GM21723 (cell line): ENCODE results near the gene LYZL2.
"Not testable (repeated sequence)": the region's sequence is repeated elsewhere in the genome, so short reads cannot be mapped to it uniquely, and the experiment has no call there.

Experiments used
- ATAC-seq: cut with Tn5 transposase; IDR thresholded peaks from one replicate; pipeline ENCODE4 v1.9.1; 2021; ENCODE audit warnings: mild to moderate bottlenecking, moderate library complexity; ENCODE audit not compliant: unreplicated experiment

LYZL2 gene

DNA sequence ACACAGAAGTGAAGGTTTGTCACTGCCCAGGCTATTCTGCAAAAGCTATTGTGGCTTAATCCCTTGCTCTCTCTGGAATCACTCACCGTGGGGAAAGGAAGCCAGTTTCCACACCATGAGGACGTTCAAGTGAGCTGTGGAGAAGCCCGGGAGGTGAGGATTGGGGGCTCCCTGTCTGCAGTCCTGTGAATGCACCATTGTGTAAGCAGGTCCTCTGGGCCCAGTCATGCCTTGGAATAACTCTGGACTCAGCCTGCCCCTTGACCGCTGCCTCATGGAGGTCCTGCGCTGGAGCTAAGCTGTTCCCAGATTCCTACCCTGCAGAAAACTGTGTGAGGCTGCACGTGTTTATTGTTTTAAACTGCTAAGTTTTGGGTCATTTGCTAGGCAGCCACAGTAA lies 33.5 kb downstream of the LYZL2 start:
- ATAC-seq: no peak

DNA sequence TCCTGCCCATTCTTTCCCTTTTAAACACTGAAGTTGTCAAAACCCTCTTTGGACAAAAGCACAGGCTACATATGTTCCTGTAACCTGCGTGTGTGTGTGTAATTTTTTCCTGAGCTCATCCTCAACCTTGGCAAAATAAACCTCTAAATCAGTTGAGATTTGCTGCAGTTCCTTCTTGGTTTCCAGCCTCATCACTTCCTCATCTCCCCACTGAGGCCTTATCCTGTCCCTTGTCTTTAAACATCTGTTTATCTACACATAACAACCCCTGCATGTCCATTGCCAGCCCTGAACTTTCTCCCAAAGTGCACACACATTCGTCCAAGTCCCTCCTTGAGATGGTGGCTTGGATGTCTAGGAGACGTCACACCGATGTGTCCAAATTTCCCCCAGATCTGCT lies 35.5 kb downstream of the LYZL2 start:
- no peak for ATAC-seq

DNA sequence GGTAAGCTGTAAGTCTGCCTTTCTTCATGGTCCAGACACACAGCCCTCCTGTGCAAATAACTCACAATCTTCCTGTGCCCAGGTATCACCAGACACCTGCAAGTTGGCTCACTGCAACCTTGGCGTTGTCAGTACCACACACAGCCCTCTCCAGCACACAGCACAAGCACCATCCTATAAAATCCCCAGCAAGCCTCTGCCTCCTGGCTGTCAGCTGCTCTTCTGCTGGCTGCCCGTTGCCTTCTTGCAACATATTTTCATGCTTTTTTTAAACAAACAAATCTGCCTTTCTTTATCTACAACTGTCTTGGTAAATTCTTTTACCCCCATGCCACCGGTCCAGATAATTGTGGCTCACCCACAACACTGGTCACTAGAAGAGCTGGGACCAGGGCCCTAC lies 36.8 kb downstream of the LYZL2 start:
- ATAC-seq: not testable (repeated sequence)

DNA sequence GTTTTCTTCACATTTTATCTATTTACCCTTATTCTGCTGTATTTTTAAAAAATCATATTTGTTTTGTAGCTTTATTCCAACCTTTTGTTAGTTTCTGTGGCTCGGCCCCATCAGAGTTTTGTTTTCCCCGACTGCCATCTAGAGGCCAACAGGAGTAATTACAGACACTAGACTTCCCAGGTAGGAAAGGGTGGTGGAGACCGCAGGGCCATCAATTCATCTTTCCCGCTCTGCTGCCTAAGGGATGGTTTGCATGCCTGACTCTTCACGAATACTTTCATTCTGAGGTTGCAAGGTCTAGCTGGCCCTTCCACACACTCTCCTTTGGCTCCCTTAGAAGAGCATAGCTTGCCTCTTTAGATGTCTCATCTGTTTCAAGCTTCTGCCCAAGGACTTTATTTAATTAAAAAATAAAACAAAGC lies 38.3 kb downstream of the LYZL2 start:
- ATAC-seq: no peak

DNA sequence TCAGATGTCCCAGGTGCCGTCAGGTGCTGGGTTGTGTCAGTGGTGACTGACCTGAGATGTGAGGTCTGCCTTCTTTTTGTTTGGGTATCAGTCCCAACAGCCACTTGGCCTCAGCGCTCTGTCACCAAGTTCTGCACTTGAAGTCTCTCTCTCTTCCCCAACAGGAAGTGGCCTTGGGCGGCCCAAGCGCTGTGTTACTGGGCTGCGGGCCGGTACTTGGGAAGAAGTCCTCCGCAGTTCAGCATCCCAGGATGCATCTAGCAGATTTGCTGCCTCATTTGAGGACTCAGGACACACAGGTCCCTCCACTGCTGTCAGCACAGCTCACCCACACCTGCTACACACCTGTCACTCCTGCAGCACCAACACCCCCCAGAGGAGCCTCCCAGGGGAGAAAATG lies 40.1 kb downstream of the LYZL2 start:
- no peak for ATAC-seq

DNA sequence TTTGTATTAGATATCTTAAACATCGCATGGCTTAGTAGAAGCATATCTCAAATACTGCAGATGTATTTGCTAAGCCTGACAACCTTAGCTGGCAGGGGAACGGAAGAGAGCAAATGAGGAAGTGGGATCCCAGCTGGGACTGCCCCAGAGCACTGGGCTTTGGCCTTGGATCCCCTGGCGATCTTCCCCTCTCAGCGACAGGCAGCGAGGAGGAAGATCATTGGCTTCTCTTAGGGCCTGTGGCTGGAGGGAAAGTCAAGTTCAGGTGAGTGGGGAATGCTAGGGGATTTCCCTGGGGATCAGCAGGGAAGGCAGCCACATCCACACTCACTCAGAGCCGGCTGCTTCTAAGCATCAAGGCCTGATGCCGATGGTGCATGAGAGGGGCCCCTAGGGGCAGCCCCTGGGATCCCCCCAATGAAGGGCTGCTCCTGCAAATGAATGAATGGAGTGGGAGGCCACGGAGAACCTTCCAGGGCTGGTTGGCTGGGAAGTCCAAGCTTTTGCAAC lies 42.0 kb downstream of the LYZL2 start:
- ATAC-seq: peak; percentile 86

DNA sequence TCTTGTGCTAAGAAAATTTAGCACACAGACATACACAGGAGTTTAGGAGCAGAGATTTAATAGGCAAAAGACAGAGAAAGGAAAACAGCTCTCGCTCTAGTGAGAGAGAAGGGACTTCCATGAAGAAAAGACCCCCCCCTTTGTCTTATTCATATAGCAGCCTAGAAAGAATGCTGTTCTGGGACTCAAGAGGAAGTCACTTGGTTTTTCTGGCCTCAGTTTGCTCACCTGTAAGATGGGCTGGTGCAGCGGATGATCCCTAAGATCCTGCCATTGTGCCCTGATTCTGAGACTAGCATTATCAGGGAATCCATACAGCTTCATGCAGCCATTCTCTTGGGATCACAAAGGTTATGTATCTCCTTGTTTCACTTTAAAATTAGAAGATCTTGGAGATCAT lies 42.7 kb downstream of the LYZL2 start:
- ATAC-seq: no peak

DNA sequence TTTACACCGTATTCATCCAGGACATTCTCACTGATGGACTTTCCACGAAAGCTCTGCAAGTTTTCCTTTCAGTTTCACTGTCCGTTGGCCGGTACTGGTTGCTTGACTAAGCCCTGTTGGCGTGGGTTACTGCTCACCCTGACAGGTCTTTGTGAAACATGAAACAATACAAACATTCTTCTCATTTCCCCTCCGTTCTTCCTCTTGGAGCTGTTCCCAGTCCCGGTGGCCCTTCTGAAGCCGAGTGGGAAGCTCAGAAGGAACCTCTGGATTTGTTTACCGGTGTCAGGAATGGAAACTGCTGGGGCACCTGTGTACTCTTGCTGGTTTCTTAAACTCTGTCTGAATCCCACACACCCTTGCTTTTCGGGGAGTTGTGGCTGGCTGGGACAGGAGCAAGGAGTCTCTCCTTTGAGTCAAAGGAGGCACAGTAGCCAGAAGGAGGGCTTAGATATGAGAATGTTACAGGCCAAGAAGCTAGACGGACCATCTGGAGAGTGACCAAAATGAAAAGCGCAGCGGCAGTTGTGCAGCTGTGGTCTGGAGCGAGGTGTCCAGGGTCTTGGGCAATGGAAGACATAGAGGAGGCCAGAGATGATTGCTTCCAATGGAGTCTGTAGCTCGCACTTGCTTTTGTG lies 45.7 kb downstream of the LYZL2 start:
- ATAC-seq: no peak

DNA sequence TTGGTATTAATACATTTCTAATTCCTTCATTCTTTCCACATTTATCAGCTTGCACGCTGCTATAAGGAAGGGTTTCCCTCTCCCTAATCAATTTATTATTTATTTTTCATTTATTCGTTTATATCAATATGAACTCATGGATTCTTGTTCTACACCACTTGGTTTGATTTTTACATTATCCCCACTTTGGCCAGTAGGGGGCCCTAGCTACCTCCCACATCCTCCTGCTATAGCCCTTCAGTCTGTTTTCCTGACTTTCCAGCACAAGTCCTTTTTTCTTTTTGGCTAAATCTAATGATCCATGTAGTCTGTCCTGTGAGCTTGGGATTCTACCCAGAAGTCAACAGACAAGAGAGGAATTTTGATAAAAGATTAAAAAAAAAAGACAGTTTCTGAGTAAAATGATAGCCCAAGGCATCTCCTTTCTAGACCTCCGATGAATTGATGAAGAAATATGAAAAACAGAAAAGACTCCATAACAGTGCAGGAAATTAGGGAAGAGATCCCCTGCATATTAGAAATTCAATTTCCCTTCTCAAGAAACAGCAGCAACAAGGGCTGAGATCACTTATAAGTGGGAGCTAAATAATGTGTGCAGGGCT lies 47.7 kb downstream of the LYZL2 start:
- ATAC-seq: no peak

DNA sequence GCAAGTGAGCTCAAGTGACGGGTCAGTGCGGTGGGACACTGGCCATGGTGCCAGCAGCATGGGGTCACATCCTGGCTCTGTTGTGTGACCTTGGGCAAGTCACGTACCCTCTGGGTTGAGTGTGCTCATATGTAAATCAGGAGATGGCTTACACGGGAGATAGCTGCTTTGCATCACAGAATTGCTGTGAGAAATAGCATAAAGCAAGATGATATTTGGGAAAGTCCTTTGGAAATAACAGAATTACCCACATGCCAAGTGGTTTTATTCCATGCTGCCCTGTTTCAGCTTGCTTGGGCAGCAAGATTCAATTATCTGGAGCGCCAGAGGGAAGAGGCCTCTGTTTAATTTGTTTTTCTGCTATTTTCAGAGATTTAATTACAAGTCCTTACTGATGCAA lies 48.9 kb downstream of the LYZL2 start:
- ATAC-seq: no peak

DNA sequence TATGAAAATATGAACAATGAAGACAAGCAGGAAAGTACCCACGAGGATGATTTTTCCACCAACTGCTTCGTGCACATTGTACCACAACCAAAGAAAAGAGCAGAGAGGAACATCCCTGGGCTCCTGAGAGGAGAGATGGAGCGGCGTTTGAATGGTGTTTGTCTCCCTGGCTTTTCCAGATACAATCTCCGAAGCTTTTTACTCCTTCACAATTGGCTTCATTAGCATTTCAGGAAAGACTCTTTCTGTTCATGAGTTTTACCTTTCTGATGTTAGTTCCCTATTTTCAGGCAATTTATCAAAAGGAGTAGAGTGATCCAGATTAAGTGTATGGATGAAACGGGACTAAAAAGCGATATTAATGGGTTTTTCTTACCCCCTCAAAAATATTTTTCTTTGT lies 49.3 kb downstream of the LYZL2 start:
- no peak for ATAC-seq

DNA sequence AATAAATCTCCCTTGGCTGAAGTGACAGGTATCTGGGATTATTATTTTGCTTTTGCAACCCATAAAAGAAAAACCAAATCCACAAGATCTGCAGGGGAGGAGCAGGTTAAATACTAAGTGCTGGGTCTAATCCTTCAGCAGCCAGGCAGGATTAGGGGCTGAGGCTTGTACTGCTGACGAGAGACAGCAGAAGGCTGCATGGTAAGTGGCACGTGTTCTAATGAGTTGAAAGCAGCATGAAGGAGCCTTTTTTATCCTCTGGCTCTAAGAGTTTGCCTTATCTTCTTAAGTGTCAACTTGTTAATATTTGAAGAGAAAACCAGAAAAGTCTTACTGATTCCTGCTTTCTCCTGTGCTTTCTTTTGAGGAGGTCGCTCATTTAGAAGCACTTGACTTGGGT lies 50.0 kb downstream of the LYZL2 start:
- no peak for ATAC-seq

DNA sequence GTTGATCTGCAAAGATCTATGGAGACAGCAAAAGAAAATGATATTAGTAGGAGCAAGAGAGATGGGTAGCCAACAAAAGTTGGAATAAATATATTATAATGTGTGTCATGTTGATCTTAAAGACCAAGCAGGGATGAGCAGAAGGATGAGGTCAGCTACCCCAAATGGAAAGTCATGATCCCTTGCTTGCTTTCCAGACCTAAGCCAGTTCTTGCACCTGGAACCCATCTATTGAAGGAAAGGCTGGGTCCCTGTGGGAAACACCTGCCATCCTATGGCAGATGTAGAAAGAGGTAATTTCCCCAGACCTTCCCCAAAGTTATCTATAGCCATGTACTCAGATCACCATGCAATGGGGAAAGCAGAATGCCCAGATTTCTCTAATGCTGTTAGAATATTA lies 52.5 kb downstream of the LYZL2 start:
- ATAC-seq: no peak

DNA sequence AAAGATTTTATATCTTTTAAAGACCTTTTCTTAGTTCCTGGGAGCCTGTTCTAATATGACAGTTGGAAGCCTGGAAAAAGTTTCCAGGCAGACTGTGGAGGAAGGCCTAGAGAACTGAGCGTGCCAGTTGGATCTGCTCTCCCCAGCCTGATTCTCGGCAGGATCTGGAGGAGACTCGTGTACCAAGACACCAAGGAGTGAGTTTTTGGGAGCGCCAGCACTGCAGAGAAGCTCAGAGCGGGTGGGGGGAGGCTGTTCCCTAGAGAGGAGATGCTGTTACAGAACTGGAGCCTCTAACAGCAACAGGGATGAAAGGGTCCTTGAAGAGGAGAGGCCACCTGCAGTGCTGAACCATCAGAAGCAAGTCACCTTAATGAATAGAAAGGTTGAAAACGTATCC lies 52.9 kb downstream of the LYZL2 start:
- no peak for ATAC-seq

DNA sequence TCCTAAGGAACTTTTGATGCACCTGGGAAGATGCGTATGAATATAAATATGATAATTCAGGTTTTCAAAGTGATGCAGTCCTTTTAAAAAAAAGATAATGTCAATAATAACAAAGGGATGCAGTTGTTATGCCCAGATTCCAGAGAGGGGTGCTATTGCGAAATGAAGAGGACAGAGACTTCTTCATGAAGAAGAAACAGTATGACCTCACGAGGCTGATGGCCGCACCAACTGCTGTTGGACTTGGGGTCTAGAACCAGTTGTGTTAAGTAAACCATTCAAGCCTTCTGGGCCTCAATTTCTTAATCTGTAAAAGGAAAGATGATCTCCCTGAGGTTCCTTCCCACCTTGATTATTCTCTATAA lies 55.1 kb downstream of the LYZL2 start:
- no peak for ATAC-seq

DNA sequence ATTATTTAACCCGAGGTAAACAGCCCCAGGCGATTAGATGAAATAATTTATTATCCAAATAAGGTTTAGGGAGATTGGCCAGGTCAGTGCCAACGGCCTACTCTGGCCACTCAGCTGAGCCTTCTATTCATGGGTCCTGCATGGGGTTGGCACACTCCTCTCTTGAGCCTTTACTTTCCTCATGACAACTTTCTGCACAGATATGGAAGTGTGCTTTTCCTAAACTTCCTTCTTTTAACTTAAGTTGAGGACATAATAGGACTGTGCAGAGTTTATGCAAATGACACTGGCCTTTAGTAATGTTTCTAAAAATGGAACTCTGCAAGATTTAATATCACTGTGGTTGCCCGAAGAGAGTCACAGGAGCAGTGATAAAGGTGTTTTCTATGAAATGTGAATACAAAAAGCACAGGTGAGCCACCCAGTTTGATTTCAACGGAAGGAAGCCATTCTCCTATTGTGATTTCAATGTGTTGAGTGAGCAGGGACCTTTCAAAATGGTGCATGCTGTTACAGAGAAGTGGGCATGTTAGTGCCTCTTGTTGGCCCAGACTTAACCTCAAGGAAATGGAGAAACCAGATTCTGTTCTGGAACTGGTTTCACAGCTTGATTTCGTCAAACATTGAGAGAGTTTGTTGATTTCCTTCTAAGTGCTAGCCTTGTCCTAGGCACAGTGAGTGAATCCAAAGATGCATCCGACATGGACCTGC lies 55.7 kb downstream of the LYZL2 start:
- ATAC-seq: no peak

DNA sequence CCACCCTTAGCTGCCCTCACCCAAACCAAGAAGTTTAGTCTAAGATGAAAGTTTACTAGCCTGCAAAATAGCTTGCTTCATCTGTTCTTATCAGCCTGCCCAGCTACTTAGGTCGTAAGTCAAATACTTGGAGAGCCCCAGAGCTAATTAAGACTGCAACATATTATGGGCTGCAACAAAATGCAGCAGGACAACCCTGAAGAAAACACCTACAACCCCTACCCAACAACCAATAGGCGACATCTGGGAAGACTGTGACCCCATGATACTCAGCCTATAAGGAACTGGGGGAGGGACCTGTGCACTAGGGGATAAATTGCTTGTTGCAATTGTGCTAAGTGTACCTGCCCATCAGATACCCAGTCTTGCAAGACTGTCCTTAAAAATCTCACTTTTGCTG lies 64.1 kb downstream of the LYZL2 start:
- ATAC-seq: no peak

DNA sequence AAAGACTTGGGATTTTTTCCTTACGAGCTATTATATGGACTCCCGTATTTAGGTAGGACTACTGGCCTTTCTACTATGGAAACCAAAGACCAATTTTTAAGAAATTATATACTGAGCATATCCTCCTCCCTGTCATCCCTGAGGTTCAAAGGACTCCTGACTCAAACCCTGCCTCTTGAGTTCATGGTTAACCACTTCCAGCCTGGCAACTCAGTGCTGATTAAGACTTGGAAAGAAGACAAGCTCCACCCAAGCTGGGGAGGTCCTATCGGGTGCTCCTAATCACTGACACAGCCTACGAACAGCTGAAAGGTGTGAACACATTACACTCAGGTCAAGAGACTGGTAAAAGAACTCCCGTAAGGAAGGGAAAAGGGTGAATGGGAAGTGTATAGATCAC lies 66.8 kb downstream of the LYZL2 start:
- no peak for ATAC-seq
